IPS-20b (cell line): ENCODE measurements around the gene NSD1.
"Not testable (repeated sequence)": the region's sequence is repeated elsewhere in the genome, so short reads cannot be mapped to it uniquely, and the experiment has no call there.

ENCODE experiments used
- H3K27ac ChIP-seq: one replicate; pipeline ENCODE4 v1.5.1; 2013; ENCODE audit warnings: low read length
- H3K27me3 ChIP-seq: 2 replicates; pipeline ENCODE4 v1.6.1; 2013; ENCODE audit warnings: mild to moderate bottlenecking, low read length, inconsistent platforms; ENCODE audit not compliant: insufficient read depth
- H3K36me3 ChIP-seq: 2 replicates; pipeline ENCODE4 v1.6.1; 2013; ENCODE audit warnings: low read depth, mild to moderate bottlenecking, inconsistent platforms, low read length, moderate library complexity; ENCODE audit not compliant: insufficient read depth
- H3K4me1 ChIP-seq: 2 replicates; pipeline ENCODE4 v1.6.1; 2013; ENCODE audit warnings: mild to moderate bottlenecking, control low read depth, inconsistent platforms, low read length, moderate library complexity; ENCODE audit not compliant: insufficient read depth
- H3K4me3 ChIP-seq: 2 replicates; pipeline ENCODE4 v1.5.1; 2013; ENCODE audit warnings: mild to moderate bottlenecking, low read length, inconsistent platforms
- H3K9ac ChIP-seq: 2 replicates; pipeline ENCODE4 v1.6.1; 2013; ENCODE audit warnings: low read depth, mild to moderate bottlenecking, inconsistent platforms, low read length, moderate library complexity
- H3K9me3 ChIP-seq: 2 replicates; pipeline ENCODE4 v1.6.1; 2013; ENCODE audit warnings: mild to moderate bottlenecking, low read depth, low read length, inconsistent platforms; ENCODE audit not compliant: insufficient read depth

NSD1 gene

DNA sequence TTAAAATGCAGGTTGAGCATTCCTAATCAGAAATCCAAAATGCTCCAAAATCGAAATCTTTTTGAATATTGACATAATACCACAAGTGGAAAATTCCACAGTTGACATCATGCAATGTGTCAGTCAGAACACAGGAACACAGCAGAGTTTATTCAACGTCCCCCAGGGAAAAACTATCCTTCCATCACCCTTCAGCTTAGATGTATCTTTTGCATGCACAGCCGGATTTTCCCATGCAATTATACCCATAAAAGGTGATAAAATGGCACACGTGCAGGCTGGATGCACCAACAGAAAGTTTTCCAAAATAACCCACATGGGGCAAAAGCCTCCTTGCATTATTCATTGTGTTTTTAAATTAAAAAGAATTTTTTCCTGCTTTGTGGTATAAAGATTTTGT, 98.8 kb downstream of the NSD1 start:
- Histone ChIP-seq H3K9me3 (no peaks in the 10 kb centered on the region), H3K9ac (no peak overlapping the region), H3K36me3 (peaks cover 59% of the 10 kb centered on the region), H3K27me3 (no peaks in the 10 kb centered on the region), H3K4me3 (no peak overlapping the region), H3K27ac (no peak overlapping the region), H3K4me1 (no peaks in the 10 kb centered on the region; the same call in 1 of the 2 replicates)

DNA sequence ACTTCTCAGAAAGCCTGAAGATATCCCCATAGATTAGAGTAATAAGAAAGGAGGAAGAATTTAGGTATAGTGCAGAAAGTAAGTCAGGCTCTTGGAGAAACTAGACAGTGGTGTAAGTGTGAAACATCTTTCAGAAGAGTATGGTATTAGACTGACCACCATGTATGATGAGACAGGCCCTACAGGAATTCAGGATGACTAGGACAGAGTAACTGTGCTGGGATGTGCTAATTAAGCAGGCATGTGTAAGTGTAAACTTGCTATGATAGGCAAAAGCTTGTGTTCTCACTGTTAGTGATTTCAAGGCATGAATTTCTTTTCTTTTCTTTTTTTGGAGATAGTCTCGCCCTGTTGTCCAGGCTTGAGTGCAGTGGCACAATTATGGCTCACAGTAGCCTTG, 99.2 kb downstream of the NSD1 start:
- H3K9me3 ChIP-seq = no peaks in the 10 kb centered on the region
- no peaks in the 10 kb centered on the region for H3K27me3 ChIP-seq
- H3K4me1 ChIP-seq = no peaks in the 10 kb centered on the region; the same call in 1 of the 2 replicates
- H3K9ac ChIP-seq = no peak overlapping the region
- no peak overlapping the region for H3K4me3 ChIP-seq
- H3K36me3 ChIP-seq = peaks cover 62% of the 10 kb centered on the region
- H3K27ac ChIP-seq = no peak overlapping the region

GRCh38 chr5:177233206-177233605, 99.6 kb downstream of the NSD1 start:
- H3K4me3 ChIP-seq = no peak overlapping the region
- H3K27ac ChIP-seq = no peak overlapping the region
- no peaks in the 10 kb centered on the region for H3K27me3 ChIP-seq
- H3K9me3 ChIP-seq = no peaks in the 10 kb centered on the region
- no peaks in the 10 kb centered on the region; the same call in 1 of the 2 replicates for H3K4me1 ChIP-seq
- H3K36me3 ChIP-seq = peaks cover 67% of the 10 kb centered on the region
- H3K9ac ChIP-seq = no peak overlapping the region

DNA sequence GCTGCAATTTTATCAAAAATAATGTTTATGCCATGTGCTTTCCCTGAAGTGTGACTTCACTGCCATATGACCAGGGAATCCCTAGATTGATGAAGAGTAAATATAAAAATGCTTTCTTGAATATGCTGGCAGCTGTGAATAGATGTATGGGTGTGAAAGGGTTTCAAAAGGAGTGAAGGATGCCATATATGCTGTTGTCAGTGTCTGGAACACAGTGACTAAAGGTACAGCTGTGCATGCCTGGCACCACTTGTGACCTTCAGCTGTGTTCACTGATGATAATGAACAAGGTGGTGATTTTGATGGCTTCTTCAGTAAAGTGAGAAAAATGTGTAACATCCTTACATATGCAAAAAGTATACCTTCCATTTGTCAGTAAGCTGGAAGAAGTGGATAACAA, 100.2 kb downstream of the NSD1 start:
- no peak overlapping the region for H3K9ac ChIP-seq
- H3K27me3 ChIP-seq = no peaks in the 10 kb centered on the region
- no peak overlapping the region for H3K4me3 ChIP-seq
- H3K4me1 ChIP-seq = no peaks in the 10 kb centered on the region; the same call in 1 of the 2 replicates
- H3K36me3 ChIP-seq = peaks cover 72% of the 10 kb centered on the region
- H3K27ac ChIP-seq = no peak overlapping the region
- no peaks in the 10 kb centered on the region for H3K9me3 ChIP-seq

GRCh38 chr5:177234841-177235240, 101.3 kb downstream of the NSD1 start:
- Histone ChIP-seq H3K27me3 (no peaks in the 10 kb centered on the region), H3K36me3 (peaks cover 78% of the 10 kb centered on the region)

DNA sequence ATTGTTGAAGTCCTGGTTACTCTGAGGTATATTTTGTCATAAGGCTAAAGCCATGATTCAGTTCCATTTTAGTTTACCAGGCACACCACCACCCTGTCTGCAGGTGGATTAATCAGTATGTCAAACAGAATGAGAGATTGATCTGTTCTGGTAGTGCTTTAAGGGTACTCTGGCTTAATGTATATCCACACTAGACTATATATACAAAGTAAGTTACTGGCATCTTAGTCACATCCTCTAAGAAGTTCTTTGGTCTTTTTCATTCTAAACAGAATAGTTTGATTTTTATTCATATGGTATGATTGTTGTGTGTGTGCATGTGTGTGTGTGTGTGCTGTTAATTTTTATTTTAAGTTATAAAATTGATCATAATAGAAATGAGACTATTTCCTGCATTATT, 108.2 kb downstream of the NSD1 start:
- Histone ChIP-seq H3K9me3 (no peaks in the 10 kb centered on the region), H3K4me3 (no peak overlapping the region), H3K27me3 (no peaks in the 10 kb centered on the region), H3K4me1 (no peaks in the 10 kb centered on the region), H3K27ac (no peak overlapping the region), H3K36me3 (peaks cover 91% of the 10 kb centered on the region), H3K9ac (no peak overlapping the region)

More at GRCh38 chr5:177234841-177235240, 101.3 kb downstream of the NSD1 start:
- H3K4me1 ChIP-seq = no peaks in the 10 kb centered on the region; the same call in 1 of the 2 replicates
- no peak overlapping the region for H3K9ac ChIP-seq
- H3K27ac ChIP-seq = no peak overlapping the region
- H3K4me3 ChIP-seq = no peak overlapping the region
- no peaks in the 10 kb centered on the region for H3K9me3 ChIP-seq

GRCh38 chr5:177242304-177242703, 108.7 kb downstream of the NSD1 start:
- no peaks in the 10 kb centered on the region for H3K27me3 ChIP-seq
- peaks cover 91% of the 10 kb centered on the region for H3K36me3 ChIP-seq
- no peaks in the 10 kb centered on the region for H3K4me1 ChIP-seq
- H3K9me3 ChIP-seq = no peaks in the 10 kb centered on the region
- no peak overlapping the region for H3K27ac ChIP-seq
- no peak overlapping the region for H3K4me3 ChIP-seq
- H3K9ac ChIP-seq = no peak overlapping the region

- H3K27me3 ChIP-seq = no peaks in the 10 kb centered on the region
- H3K4me1 ChIP-seq = no peaks in the 10 kb centered on the region
- no peak overlapping the region for H3K9ac ChIP-seq
- peaks cover 96% of the 10 kb centered on the region for H3K36me3 ChIP-seq
- H3K4me3 ChIP-seq = no peak overlapping the region
- H3K27ac ChIP-seq = no peak overlapping the region
- H3K9me3 ChIP-seq = no peaks in the 10 kb centered on the region
Measured at GRCh38 chr5:177249761-177250537, 116.4 kb downstream of the NSD1 start.

GRCh38 chr5:177253252-177253651, 119.7 kb downstream of the NSD1 start:
- Histone ChIP-seq H3K36me3 (peaks cover 96% of the 10 kb centered on the region), H3K4me3 (no peak overlapping the region)

GRCh38 chr5:177256296-177256695, 122.7 kb downstream of the NSD1 start:
- H3K27me3 ChIP-seq = no peaks in the 10 kb centered on the region
- peaks cover 97% of the 10 kb centered on the region for H3K36me3 ChIP-seq
- H3K9me3 ChIP-seq = no peaks in the 10 kb centered on the region
- no peak overlapping the region for H3K9ac ChIP-seq
- H3K4me1 ChIP-seq = no peaks in the 10 kb centered on the region
- H3K27ac ChIP-seq = no peak overlapping the region
- H3K4me3 ChIP-seq = no peak overlapping the region

More at GRCh38 chr5:177253252-177253651, 119.7 kb downstream of the NSD1 start:
- Histone ChIP-seq H3K9me3 (no peaks in the 10 kb centered on the region), H3K27ac (no peak overlapping the region), H3K4me1 (no peaks in the 10 kb centered on the region), H3K27me3 (no peaks in the 10 kb centered on the region), H3K9ac (no peak overlapping the region)

- peaks cover 97% of the 10 kb centered on the region for H3K36me3 ChIP-seq
- H3K9me3 ChIP-seq = not testable (repeated sequence)
Measured at GRCh38 chr5:177258711-177259110, 125.1 kb downstream of the NSD1 start.

DNA sequence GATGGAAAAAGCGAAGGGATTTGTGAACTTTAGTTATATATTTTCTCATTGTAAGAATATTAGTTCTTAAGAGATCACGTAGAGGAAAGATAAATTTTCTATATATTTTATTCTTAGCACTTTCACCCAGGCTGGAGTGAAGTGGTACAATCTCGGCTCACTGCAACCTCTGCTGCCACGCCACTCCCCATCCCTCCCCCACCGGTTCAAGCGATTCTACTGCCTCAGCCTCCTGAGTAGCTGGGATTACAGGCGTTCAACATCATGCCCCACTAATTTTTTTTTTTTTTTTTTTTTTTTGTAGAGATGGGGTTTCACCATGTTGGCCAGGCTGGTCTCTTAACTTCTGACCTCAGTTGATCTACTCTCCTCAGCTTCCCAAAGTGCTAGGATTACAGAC, 127.4 kb downstream of the NSD1 start:
- H3K9ac ChIP-seq = no peak overlapping the region

More at GRCh38 chr5:177258711-177259110, 125.1 kb downstream of the NSD1 start:
- H3K27ac ChIP-seq, H3K9ac ChIP-seq, H3K27me3 ChIP-seq, H3K4me3 ChIP-seq, H3K4me1 ChIP-seq: not testable (repeated sequence)

More for the DNA sequence above, 127.4 kb downstream of the NSD1 start:
- H3K4me1 ChIP-seq = no peaks in the 10 kb centered on the region
- H3K27me3 ChIP-seq = no peaks in the 10 kb centered on the region
- H3K4me3 ChIP-seq = no peak overlapping the region
- H3K36me3 ChIP-seq = peaks cover 97% of the 10 kb centered on the region
- no peaks in the 10 kb centered on the region for H3K9me3 ChIP-seq
- H3K27ac ChIP-seq = no peak overlapping the region
